AG09309 (cell line): ENCODE measurements around the gene PACS2.
A peak's percentile ranks its signal among the peaks of the same experiment; 100 is the strongest.

Experiments used
- DNase-seq: peaks from one replicate; pipeline ENCODE4 v3.0.0-alpha.2; 2010; ENCODE audit warnings: low read depth
- H3K4me3 ChIP-seq: 2 replicates; pipeline ENCODE4 v1.5.1; 2011; ENCODE audit warnings: mild to moderate bottlenecking, low read depth, low read length, moderate library complexity; ENCODE audit not compliant: control insufficient read depth
- TF ChIP-seq, protein P1 (sequence below): IDR thresholded peaks from 2 replicates; pipeline ENCODE4 v1.5.1; 2011; ENCODE audit warnings: mild to moderate bottlenecking, low read depth, low read length, inconsistent platforms; ENCODE audit not compliant: insufficient read depth, control insufficient read depth; ENCODE audit errors: missing control alignments

The PACS2 gene

GRCh38 chr14:105314287-105315200 lies at the start of gene PACS2:
Gene PACS2, plus strand, starts transcription at chr14:105314748. Its CDS starts 171 bp downstream, at chr14:105314919.
- H3K4me3 ChIP-seq = peak within 1 kb of the TSS; percentile 78
- TF ChIP-seq, protein P1, sequence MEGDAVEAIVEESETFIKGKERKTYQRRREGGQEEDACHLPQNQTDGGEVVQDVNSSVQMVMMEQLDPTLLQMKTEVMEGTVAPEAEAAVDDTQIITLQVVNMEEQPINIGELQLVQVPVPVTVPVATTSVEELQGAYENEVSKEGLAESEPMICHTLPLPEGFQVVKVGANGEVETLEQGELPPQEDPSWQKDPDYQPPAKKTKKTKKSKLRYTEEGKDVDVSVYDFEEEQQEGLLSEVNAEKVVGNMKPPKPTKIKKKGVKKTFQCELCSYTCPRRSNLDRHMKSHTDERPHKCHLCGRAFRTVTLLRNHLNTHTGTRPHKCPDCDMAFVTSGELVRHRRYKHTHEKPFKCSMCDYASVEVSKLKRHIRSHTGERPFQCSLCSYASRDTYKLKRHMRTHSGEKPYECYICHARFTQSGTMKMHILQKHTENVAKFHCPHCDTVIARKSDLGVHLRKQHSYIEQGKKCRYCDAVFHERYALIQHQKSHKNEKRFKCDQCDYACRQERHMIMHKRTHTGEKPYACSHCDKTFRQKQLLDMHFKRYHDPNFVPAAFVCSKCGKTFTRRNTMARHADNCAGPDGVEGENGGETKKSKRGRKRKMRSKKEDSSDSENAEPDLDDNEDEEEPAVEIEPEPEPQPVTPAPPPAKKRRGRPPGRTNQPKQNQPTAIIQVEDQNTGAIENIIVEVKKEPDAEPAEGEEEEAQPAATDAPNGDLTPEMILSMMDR = no peak
- DNase-seq = peak; percentile 23

DNA sequence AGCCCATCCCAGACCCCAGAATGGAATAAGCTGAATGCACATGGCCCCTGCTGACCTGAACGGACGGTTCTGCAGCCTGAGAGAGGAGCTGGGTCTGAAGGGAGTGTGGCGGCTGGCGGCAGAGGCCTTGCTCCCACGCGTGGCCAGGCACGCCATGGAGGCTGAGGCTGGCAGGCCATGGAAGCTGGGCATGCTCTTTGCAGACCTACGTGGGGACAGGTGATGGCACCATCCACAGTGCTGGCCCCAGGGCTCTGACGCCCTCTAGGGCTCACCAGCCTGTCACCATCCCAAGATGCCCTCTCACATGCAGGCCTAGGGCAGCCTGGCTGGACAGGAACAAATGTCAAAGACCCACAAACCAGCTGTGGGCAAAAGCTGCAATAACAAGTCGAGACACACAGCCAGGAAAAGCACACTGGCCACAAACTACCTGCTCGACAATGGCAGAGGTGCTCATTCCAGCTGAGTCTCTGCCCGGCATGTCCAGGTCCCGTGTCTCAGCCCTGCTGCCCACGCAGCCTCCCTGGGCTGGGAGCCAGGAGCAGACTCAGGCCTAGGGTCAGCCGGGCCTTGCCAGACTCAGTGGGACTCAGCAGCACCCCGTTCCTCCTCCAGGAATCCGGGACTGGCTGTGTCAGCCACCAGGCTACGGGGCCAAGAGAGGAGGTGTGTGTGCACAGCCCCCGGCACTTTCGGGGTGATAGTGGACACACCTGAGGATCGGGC lies 46.6 kb upstream of the PACS2 start:
- DNase-seq = no peak
- TF ChIP-seq, protein P1 = no peak
- H3K4me3 ChIP-seq = no peak overlapping the region

DNA sequence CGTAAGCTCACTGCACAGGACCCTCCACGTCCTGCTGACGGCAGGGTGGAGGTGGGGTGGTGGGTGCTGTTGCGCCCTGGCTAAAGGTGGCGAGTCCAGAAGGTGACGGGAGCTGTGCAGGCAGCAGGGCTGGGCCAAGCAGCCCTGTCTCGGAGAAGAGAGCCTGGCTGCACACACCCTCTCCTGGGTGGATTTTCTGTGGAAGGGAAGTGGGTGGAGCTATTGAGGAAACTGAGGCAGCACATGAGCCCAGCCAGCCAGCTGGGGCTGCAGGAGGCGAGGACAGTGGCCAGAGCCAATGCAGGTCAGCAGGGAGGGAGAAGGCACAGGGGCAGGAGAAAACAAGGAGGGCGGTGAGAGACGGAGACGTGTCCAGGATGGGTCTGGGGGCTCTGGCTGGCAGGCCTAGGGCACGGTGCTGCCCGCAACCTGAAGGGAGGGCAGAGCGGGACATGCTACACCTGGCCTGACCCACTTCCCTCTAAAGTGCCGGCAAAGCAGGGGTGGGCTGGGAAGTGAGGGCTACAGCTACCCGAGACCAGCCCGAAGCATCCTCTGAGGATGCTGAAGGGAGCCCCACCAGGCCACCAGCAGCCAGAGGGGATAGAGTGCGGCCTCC lies 45.7 kb upstream of the PACS2 start:
- no peak overlapping the region for H3K4me3 ChIP-seq
- TF ChIP-seq, protein P1 = no peak
- no peak for DNase-seq

- TF ChIP-seq, protein P1 = no peak
- no peak overlapping the region for H3K4me3 ChIP-seq
- DNase-seq = no peak
Measured at GRCh38 chr14:105269405-105269804, 45.1 kb upstream of the PACS2 start.

DNA sequence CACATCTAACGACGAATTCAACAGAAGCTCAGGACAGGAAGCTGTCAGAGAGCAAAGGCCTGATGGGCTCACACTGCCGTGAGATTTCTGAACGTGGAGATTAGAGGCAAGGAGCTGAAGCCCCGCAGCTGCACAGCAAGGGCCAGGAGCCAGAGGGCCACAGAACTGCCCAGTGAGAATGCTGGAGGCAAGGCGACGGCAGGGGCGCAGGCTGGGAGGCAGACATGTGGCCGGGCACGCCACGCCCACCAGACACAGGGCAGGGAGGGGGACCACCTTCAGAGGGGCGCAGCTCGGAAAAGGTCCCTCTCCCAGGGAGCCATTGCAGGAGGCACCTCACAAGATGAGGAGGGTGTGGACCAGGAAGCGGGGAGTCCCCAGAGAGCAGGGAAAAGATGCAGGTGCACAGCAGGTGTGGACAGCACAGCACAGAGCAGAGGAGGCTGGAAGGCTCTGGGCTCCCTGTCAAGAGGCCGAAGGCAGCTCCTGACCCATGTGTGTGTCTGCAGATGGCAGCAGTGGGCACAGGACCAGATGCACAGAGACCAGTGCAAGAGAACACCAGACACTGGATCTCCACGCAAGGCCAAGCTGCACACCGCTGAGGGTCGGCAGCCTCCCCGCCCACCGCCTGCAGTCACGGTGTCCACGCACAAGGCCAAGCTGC lies 43.2 kb upstream of the PACS2 start:
- TF ChIP-seq, protein P1 = no peak
- no peak overlapping the region for H3K4me3 ChIP-seq
- no peak for DNase-seq

DNA sequence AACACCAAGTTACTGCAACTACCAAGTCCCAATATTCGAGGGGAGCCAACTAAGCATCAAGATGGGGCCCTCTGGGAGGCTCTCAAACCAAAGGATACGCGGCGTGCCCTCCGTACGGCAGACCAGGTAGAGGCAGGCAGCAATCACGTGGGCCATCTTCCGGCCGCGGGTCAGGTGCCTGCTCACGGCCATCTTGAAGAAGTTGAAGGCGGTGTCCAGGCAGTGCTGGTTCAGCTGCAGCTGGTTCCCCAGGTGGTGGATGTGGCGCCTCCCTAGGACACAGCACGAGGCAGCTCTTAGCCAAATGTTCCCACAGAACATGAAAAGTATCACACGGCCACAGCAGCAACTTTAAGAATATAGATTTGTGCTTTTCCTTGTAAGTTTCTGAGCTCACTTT lies 41.9 kb upstream of the PACS2 start:
- TF ChIP-seq, protein P1 = no peak
- no peak overlapping the region for H3K4me3 ChIP-seq
- DNase-seq = no peak
